Kidney capillary endothelial cell (primary cell): ENCODE data around the gene SAXO1.
A peak's percentile ranks its signal among the peaks of the same experiment; 100 is the strongest.
"Not testable (repeated sequence)": the region's sequence is repeated elsewhere in the genome, so short reads cannot be mapped to it uniquely, and the experiment has no call there.

ENCODE experiments used
- DNase-seq: peaks from one replicate; pipeline ENCODE4 v3.0.0-alpha.2; 2018; ENCODE audit warnings: low spot score

SAXO1 gene

GRCh38 chr9:19033015-19033414 is at the start of gene SAXO1:
SAXO1 (minus strand) TSS chr9:19033209; CDS start chr9:19032908, 301 bp downstream.
- DNase-seq: no peak

GRCh38 chr9:19074836-19075235 is 41.8 kb upstream of the SAXO1 start:
- no peak for DNase-seq

GRCh38 chr9:19074229-19074628 is 41.2 kb upstream of the SAXO1 start:
- DNase-seq: no peak

- DNase-seq: no peak
These were observed 24.0 kb upstream of the SAXO1 start for GRCh38 chr9:19057033-19057432.

GRCh38 chr9:19050637-19051591 is 17.9 kb upstream of the SAXO1 start:
- no peak for DNase-seq

- DNase-seq: peak; percentile 33
These were observed 17.1 kb upstream of the SAXO1 start for GRCh38 chr9:19049917-19050636.

GRCh38 chr9:19048966-19049916 is 16.2 kb upstream of the SAXO1 start, which contains the start of gene RRAGA:
RRAGA (plus strand) TSS chr9:19049427; CDS start chr9:19049660, 233 bp downstream.
- DNase-seq: peak; percentile 91

- DNase-seq: no peak
These were observed 3.6 kb upstream of the SAXO1 start for GRCh38 chr9:19036611-19037010.

GRCh38 chr9:19032406-19032805 is 603 bp downstream of the SAXO1 start:
- no peak for DNase-seq

- DNase-seq: no peak
These were observed 2.1 kb downstream of the SAXO1 start for GRCh38 chr9:19030899-19031298.

- DNase-seq: peak; percentile 60
These were observed 4.1 kb downstream of the SAXO1 start for GRCh38 chr9:19028835-19029451.

- no peak for DNase-seq
These were observed 5.2 kb downstream of the SAXO1 start for GRCh38 chr9:19027825-19028224.

- no peak for DNase-seq
These were observed 6.6 kb downstream of the SAXO1 start for GRCh38 chr9:19026375-19026774.

GRCh38 chr9:19023078-19023477 is 9.9 kb downstream of the SAXO1 start:
- DNase-seq: no peak

GRCh38 chr9:19022206-19022605 is 10.8 kb downstream of the SAXO1 start:
- DNase-seq: no peak

GRCh38 chr9:19021649-19022048 is 11.4 kb downstream of the SAXO1 start:
- not testable (repeated sequence) for DNase-seq

GRCh38 chr9:19020886-19021455 is 12.0 kb downstream of the SAXO1 start:
- no peak for DNase-seq

GRCh38 chr9:19018201-19018600 is 14.8 kb downstream of the SAXO1 start:
- no peak for DNase-seq

GRCh38 chr9:19009391-19009965 is 23.5 kb downstream of the SAXO1 start:
- no peak for DNase-seq

- no peak for DNase-seq
These were observed 32.9 kb downstream of the SAXO1 start for GRCh38 chr9:19000133-19000532.
